ENCODE measurements around the gene CLEC2A. TPM values are rescaled to one million over a fixed set of nuclear protein-coding genes. Genes with fewer than 3 reads are reported as not detected.
A peak's percentile ranks its signal among the peaks of the same experiment; 100 is the strongest.

Gene CLEC2A
- total RNA-seq, 1 experiment from 2014 or later, result not detected

DNA sequence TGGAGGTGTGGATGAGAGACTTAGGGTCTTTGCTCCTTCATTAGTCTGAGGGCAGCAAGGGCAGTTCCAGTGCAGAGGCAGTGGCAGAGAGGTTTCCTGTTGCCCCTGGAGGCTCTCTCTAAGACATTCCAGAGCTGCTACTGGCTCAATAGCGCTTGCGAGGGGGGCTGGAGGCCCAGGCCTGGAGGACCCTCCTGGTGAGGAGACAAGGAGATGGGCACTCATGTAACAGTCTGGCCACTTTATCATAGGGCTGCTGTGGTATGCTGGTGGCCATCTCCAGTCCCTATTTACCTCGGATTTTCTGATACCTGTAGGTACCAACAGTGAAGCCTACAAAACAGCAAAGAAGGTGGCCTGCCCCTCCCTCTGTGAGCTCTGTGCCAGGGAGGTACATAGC lies 12.7 kb downstream of the CLEC2A start:
- TF ChIP-seq, protein P1, sequence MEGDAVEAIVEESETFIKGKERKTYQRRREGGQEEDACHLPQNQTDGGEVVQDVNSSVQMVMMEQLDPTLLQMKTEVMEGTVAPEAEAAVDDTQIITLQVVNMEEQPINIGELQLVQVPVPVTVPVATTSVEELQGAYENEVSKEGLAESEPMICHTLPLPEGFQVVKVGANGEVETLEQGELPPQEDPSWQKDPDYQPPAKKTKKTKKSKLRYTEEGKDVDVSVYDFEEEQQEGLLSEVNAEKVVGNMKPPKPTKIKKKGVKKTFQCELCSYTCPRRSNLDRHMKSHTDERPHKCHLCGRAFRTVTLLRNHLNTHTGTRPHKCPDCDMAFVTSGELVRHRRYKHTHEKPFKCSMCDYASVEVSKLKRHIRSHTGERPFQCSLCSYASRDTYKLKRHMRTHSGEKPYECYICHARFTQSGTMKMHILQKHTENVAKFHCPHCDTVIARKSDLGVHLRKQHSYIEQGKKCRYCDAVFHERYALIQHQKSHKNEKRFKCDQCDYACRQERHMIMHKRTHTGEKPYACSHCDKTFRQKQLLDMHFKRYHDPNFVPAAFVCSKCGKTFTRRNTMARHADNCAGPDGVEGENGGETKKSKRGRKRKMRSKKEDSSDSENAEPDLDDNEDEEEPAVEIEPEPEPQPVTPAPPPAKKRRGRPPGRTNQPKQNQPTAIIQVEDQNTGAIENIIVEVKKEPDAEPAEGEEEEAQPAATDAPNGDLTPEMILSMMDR (IDR thresholded peaks at IDR 0.05; ENCODE audit: unreplicated experiment), result no peak
- no peaks in the 10 kb centered on the region for H3K27me3 Mint-ChIP-seq (ENCODE audit: insufficient read depth, unreplicated experiment)
- H3K36me3 Mint-ChIP-seq (ENCODE audit: insufficient read depth, unreplicated experiment), result no peaks in the 10 kb centered on the region
- intact Hi-C loops (cut with micrococcal nuclease), result no loop called here
- H3K27ac Mint-ChIP-seq (ENCODE audit: low read depth, unreplicated experiment), result no peak overlapping the region
- BruUV-seq (replicated peaks), result no TSS peak
- ChIA-PET CTCF (interaction anchor here (3.3 to 6.3 kb wide), 2 partner anchors 105 to 169 kb away, joined by 20 to 46 read pairs; no protein-coding TSS in a partner anchor), POLR2A (no interaction called here)
- H3K9me3 Mint-ChIP-seq (ENCODE audit: unreplicated experiment), result no peaks in the 10 kb centered on the region
- H3K4me1 Mint-ChIP-seq (ENCODE audit: insufficient read depth, unreplicated experiment), result no peaks in the 10 kb centered on the region
- no peak overlapping the region for H3K4me3 Mint-ChIP-seq (ENCODE audit: unreplicated experiment)
- no peak for DNase-seq (ENCODE audit: unreplicated experiment)

DNA sequence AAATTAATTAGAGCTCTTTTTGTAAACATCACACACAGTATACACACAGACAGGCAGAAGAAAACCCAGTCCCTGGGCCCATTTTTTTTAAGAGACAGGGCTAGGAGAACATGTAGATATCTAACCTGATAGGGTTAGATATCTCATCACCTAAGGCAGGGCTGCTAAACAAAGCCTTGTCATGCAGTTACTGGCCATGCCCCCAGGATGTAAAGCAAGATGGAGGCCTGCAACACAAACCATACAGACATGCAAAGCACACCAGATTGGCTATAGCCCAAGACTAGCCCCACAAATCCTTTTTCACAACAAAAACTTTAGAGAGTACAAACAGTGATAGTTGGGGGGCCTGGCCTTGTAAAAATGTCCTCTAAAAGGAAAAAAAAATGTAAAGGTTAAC lies 20.5 kb downstream of the CLEC2A start:
- TF ChIP-seq, protein P1 (IDR thresholded peaks at IDR 0.05; ENCODE audit: unreplicated experiment), result no peak
- Mint-ChIP-seq H3K36me3 (ENCODE audit: insufficient read depth, unreplicated experiment) (no peaks in the 10 kb centered on the region), H3K27me3 (ENCODE audit: insufficient read depth, unreplicated experiment) (no peaks in the 10 kb centered on the region), H3K27ac (ENCODE audit: low read depth, unreplicated experiment) (no peak overlapping the region), H3K9me3 (ENCODE audit: unreplicated experiment) (peaks cover 17% of the 10 kb centered on the region), H3K4me1 (ENCODE audit: insufficient read depth, unreplicated experiment) (no peaks in the 10 kb centered on the region), H3K4me3 (ENCODE audit: unreplicated experiment) (no peak overlapping the region)
- intact Hi-C loops (cut with micrococcal nuclease), result no loop called here
- CTCF ChIA-PET, result interaction anchor here (0.8 to 1.1 kb wide), 3 partner anchors 9 to 161 kb away, joined by 3 to 4 read pairs (median 3); no protein-coding TSS in a partner anchor
- DNase-seq (ENCODE audit: unreplicated experiment), result no peak
- BruUV-seq (replicated peaks), result no TSS peak
- POLR2A ChIA-PET, result no interaction called here

DNA sequence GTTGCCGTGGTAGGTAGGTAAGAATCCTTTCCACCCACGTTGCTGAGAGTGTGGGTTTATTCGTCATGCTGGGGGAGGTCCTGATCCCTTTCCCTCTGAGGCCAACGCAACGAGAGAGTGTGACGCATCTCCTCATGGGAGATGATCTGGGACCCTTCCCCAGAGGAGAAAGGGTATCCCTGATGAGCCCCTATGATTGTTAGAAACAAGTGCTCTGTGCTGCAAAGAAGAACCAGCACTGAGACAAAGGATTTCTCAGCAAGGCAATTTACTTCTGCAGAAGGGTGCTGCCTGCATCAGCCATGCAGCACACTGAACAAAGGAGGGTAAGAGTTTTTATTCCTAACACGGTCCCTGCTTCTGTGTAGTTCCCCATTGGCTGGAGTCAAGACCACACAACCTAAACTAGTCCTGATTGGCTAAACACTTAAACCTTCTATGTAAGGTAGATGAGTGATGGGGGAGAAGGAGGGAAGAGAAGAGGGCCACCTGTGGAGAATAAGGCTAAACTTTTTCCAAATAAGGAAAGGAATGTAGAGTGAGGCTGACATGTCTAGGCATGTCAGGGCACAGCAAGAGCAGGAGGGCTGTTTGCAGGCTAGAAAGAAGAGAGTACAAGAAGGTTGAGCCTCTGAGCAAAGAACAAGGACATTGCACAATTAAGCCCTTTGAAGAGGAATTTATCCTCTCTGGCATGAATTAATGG lies 21.3 kb downstream of the CLEC2A start:
- TF ChIP-seq, protein P1 (IDR thresholded peaks at IDR 0.05; ENCODE audit: unreplicated experiment), result no peak
- no peaks in the 10 kb centered on the region for H3K4me1 Mint-ChIP-seq (ENCODE audit: insufficient read depth, unreplicated experiment)
- no peak overlapping the region for H3K4me3 Mint-ChIP-seq (ENCODE audit: unreplicated experiment)
- no TSS peak for BruUV-seq (replicated peaks)
- ChIA-PET POLR2A (interaction anchor here (0.7 kb wide), 1 partner anchor 443 kb away, joined by 3 read pairs; no protein-coding TSS in a partner anchor), CTCF (interaction anchor here (0.7 to 1.1 kb wide), 4 partner anchors 10 to 160 kb away, joined by 3 to 4 read pairs (median 3); no protein-coding TSS in a partner anchor)
- H3K9me3 Mint-ChIP-seq (ENCODE audit: unreplicated experiment), result peaks cover 17% of the 10 kb centered on the region
- intact Hi-C loops (cut with micrococcal nuclease), result no loop called here
- H3K27me3 Mint-ChIP-seq (ENCODE audit: insufficient read depth, unreplicated experiment), result no peaks in the 10 kb centered on the region
- H3K36me3 Mint-ChIP-seq (ENCODE audit: insufficient read depth, unreplicated experiment), result no peaks in the 10 kb centered on the region
- peak overlapping the region; percentile 61 for H3K27ac Mint-ChIP-seq (ENCODE audit: low read depth, unreplicated experiment)
- DNase-seq (ENCODE audit: unreplicated experiment), result peak; percentile 35

DNA sequence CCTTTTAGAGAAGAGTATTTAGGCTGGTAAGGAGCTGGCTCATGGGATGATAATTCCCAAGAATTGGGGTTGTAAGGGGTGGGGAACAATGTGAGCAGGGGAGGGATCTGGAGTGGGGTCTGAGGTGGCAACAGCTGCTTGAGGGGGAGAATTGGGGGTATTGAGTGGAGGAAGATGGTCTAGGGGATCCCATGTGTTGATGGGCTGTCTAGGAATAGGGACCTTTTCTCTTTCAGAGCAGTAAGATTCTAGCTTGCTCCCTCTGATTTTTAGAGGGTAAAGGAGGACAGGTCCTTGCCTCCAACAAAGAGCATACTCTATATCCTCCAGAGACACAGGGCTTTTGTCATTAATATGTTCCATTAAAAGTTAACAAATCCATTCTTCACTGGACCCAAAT lies 22.4 kb downstream of the CLEC2A start:
- intact Hi-C loops (cut with micrococcal nuclease), result no loop called here
- Mint-ChIP-seq H3K4me3 (ENCODE audit: unreplicated experiment) (no peak overlapping the region), H3K36me3 (ENCODE audit: insufficient read depth, unreplicated experiment) (no peaks in the 10 kb centered on the region), H3K27me3 (ENCODE audit: insufficient read depth, unreplicated experiment) (no peaks in the 10 kb centered on the region), H3K9me3 (ENCODE audit: unreplicated experiment) (peaks cover 17% of the 10 kb centered on the region), H3K27ac (ENCODE audit: low read depth, unreplicated experiment) (no peak overlapping the region), H3K4me1 (ENCODE audit: insufficient read depth, unreplicated experiment) (no peaks in the 10 kb centered on the region)
- ChIA-PET POLR2A (interaction anchor here (0.7 kb wide), 1 partner anchor 42 kb away, joined by 4 read pairs; no protein-coding TSS in a partner anchor), CTCF (interaction anchor here (0.7 to 1.7 kb wide), 3 partner anchors 15 to 206 kb away, joined by 3 to 4 read pairs (median 4); no protein-coding TSS in a partner anchor)
- TF ChIP-seq, protein P1 (IDR thresholded peaks at IDR 0.05; ENCODE audit: unreplicated experiment), result no peak
- no peak for DNase-seq (ENCODE audit: unreplicated experiment)
- BruUV-seq (replicated peaks), result no TSS peak

Data from MCF 10A (cell line).